CD4-positive, alpha-beta T cell treated with Interleukin-21 for 1 hour (primary cell): ENCODE results near the gene COL4A6.

ENCODE experiments used
- DNase-seq: peaks from one replicate; pipeline ENCODE4 v3.0.0-alpha.2; 2020

Gene COL4A6

GRCh38 chrX:108323751-108324150 is 114.5 kb downstream of the COL4A6 start:
- DNase-seq = no peak

GRCh38 chrX:108322234-108322633 is 116.0 kb downstream of the COL4A6 start:
- DNase-seq = no peak

DNA sequence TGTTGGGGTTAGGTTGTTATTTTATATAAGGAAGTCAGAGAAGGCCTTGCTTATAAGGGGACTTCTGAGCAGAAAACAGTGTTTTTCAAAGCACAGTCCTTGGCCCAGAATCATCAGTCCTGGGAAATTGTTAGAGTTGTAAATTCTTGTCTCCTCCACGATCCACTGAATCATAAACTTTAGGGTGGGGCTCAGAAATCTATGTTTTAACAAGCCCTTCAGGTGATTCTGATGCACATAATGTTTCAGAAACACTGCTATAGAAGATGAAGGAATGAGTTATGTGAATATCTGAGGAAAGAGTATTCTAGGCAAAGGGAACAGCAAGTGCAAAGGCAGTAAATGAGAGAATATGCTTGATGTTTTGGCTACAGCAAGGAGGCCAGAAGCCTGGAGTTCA is 121.8 kb downstream of the COL4A6 start:
- no peak for DNase-seq

- no peak for DNase-seq
Observed at GRCh38 chrX:108313669-108314068, 124.6 kb downstream of the COL4A6 start.

- DNase-seq = no peak
Observed at GRCh38 chrX:108312957-108313356, 125.3 kb downstream of the COL4A6 start.

- no peak for DNase-seq
Observed at GRCh38 chrX:108312011-108312410, 126.2 kb downstream of the COL4A6 start.

DNA sequence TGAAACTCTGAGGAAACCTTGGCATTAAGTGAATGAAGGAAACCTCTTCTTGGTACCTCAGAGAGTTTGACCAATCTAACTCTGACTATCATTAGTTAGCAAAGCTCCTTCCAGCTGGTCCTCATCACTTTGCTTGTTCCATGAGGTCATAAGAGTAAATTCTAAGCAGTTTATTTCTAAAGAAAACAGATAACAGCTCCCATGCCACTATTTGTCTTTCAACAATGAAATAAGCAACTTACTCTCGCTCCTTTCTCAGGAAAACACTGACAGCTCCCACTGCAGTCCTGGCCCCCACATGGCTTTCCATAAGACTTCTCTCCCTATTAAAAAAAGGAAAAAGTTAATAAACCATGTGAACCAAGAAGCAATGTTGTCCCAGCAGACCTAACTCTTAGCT is 127.7 kb downstream of the COL4A6 start:
- no peak for DNase-seq

DNA sequence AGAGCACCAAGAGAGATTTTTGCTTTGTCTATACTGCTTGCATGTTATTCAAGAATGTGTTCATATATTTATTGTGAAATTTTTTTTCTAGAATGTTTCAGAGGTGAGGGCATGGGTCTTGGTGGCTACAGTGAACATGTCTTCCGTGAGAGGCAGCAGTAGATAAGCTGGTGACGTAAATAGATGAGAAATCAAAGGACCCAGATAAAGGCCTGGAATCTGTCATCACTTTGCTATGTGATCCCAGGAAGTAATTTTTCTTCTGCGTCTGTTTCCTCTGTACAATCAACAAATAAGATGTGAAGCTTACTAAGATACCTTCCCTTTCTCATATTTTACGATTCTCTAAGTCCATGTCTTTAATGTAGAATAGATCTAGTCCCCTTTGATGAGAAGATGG is 129.1 kb downstream of the COL4A6 start:
- DNase-seq = no peak

DNA sequence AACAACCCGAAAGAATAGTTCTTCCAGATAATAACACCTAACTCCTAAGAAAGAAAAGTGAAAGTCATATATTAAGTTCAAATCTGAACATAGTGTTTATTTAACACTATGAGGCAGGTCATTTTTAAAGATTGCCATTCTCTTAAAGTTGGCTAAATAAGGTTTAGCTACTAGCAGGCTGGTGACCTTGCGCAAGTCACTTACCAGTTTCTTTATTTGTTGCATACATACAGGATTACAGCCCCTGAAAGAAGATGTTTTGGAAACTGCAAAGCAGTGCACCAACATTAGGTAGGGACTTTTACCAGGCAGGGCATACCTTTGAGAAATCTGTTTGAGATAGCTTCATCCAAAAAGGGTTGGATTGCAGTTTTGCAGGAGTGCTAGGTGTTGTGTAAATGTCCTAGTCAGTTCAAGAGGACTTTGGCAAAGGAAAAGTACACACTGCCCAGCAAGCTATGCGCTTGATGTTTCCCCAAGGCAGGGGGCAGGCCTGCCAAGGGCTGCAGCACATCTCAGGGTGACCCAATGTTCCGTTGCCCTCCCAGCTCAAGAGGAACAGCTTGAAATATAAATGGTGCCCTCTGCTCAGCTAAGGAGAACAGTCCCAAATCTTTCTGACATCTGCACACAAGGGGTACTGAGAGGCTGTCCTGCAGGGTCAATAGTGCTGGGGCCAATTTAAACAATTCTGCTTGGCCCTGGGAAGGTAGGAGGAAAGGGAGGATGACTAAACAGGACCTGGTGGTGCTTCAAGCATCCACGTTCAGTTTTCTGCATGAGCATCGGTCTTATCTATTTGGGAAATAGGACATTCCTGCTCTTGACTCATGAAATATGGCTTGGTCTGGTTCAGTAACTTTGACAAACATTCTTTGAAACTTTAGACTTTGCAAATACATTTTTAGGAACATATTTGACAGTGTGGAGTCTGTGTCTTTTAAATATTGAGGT is 130.8 kb downstream of the COL4A6 start:
- DNase-seq = no peak

DNA sequence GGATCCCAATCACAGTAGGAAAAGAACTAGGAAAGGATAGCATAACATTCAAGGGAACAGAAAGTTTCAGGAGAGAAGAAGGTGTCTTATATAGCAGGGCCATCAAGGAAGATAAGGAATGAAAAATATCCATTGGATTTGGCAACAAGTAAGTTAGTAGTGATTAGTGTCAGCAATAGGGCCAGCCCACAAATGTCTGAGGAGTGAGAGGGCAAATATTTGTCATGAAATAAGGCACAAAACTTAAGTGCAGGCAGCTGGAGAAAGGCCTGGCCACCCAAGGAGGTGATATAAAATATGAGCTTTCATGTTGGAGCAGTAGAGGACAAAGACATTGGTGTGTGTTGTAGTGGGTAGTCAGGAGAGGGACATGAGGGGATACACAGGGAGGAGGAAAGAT is 132.1 kb downstream of the COL4A6 start:
- no peak for DNase-seq

GRCh38 chrX:108304757-108305156 is 133.5 kb downstream of the COL4A6 start:
- DNase-seq = no peak

GRCh38 chrX:108304210-108304609 is 134.0 kb downstream of the COL4A6 start:
- no peak for DNase-seq

- DNase-seq = no peak
Observed at GRCh38 chrX:108303682-108304081, 134.5 kb downstream of the COL4A6 start.

- DNase-seq = no peak
Observed at GRCh38 chrX:108299704-108300103, 138.5 kb downstream of the COL4A6 start.

- DNase-seq = no peak
Observed at GRCh38 chrX:108299101-108299591, 139.1 kb downstream of the COL4A6 start.

- no peak for DNase-seq
Observed at GRCh38 chrX:108298165-108298602, 140.0 kb downstream of the COL4A6 start.

- DNase-seq = no peak
Observed at GRCh38 chrX:108297290-108297689, 140.9 kb downstream of the COL4A6 start.

- no peak for DNase-seq
Observed at GRCh38 chrX:108292053-108292452, 146.2 kb downstream of the COL4A6 start.

DNA sequence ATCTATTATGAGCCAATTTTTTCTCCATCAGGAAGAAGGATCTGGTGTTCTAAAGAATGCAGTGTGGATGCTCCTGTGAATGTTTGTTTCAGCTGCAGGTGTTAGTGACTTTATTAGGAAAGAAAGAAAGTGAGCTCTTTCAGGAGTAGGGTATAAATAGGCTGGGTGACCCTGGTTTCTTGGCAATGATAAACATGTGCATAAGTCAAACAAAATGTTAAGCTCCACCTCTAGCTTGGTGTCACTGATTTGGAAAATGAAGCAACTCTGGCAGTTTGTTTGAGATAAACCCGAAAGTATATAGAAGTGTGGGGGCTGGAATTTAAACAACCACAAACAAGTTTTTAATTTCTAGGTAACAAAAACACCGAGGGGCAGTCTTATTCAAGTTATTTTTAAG is 152.3 kb downstream of the COL4A6 start:
- no peak for DNase-seq

DNA sequence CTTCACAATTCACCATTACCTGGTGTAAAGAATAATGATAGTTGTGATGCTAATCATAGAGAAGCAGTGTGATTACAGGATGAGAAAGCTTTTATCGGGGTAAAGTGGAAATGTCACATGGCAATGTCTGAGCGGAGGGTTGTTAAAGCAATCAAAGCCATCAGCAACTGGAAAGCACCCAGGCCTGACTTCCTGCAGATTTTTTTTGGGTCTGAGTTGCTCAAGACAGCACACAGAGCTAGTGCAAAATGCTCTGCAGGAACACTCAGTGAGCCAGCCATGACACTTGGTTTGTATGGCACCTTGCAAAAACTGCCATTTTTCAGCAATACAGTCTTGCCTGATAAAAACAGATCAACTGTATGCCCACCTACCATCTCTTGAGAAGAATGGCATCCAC is 152.9 kb downstream of the COL4A6 start:
- DNase-seq = no peak

DNA sequence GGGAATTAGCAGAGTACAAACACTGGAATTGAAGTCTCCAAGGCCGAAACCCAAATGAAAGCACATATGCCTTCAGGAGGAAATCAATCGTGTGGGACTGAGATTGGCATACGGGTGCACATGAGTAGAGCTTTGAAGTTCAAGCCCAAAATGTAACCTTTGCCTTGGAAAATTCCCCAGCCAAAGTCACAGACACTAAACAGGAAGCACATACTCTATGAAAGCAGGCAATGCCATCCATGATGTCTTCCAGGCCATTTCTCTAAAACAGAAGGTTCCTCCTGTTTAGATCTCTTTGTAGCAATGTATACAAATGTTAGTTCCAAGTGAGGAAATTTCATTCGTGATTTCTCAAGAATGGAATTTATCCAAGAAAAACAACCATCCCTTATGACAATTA is 162.5 kb downstream of the COL4A6 start:
- no peak for DNase-seq

GRCh38 chrX:108271397-108271787 is 166.8 kb downstream of the COL4A6 start:
- no peak for DNase-seq

DNA sequence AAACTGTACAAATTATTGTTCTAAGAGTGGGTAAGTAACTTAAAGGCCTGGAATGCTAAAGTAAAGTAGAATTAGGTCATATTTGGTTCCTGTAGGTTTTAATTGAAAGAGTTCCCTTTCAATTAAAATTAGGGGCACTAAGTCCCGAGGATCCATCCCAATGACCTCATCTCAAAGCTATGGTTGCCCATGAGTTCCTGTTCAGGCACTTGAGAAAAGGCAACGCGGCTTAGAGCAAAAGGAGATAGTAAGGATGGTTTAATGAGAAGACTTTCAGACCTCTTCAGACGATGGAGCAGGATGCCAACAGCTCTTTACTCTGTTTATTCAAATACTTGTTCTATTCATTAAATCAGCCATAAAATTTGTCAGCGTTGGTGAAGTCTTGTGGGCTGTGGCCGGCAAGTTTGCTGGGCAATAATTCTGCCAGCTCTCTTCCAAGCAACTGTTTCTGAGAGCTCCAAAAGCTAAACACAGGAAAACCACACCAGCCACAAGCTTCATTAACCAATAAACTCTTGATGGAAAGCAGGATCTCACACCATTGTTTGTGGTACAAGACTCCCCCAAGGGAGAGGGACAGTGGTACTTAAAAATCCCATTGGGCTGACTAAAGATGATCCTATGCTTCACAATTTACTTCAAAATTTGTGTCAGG is 167.4 kb downstream of the COL4A6 start:
- no peak for DNase-seq

- no peak for DNase-seq
Observed at GRCh38 chrX:108270280-108270679, 167.9 kb downstream of the COL4A6 start.
